ENCODE measurements around the gene GNA12.
"Not testable (repeated sequence)": the region's sequence is repeated elsewhere in the genome, so short reads cannot be mapped to it uniquely, and the experiment has no call there.

The GNA12 gene

GRCh38 chr7:2708547-2709310 is 135.4 kb downstream of the GNA12 start:
- DNase-seq: no peak

- no peak for DNase-seq
Measured at GRCh38 chr7:2708041-2708440, 136.1 kb downstream of the GNA12 start.

- no peak for DNase-seq
Measured at GRCh38 chr7:2707481-2707880, 136.6 kb downstream of the GNA12 start.

GRCh38 chr7:2706685-2707126 is 137.4 kb downstream of the GNA12 start:
- no peak for DNase-seq

- DNase-seq: no peak
Measured at GRCh38 chr7:2705371-2706096, 138.6 kb downstream of the GNA12 start.

- DNase-seq: no peak
Measured at GRCh38 chr7:2702594-2702957, 141.5 kb downstream of the GNA12 start.

GRCh38 chr7:2701832-2702593 is 142.1 kb downstream of the GNA12 start:
- DNase-seq: no peak

- no peak for DNase-seq
Measured at GRCh38 chr7:2701424-2701823, 142.7 kb downstream of the GNA12 start.

GRCh38 chr7:2700141-2700850 is 143.8 kb downstream of the GNA12 start:
- no peak for DNase-seq

GRCh38 chr7:2699289-2699620 is 144.9 kb downstream of the GNA12 start:
- no peak for DNase-seq

- no peak for DNase-seq
Measured at GRCh38 chr7:2698581-2699288, 145.4 kb downstream of the GNA12 start.

- DNase-seq: not testable (repeated sequence)
Measured at GRCh38 chr7:2694122-2694436, 150.0 kb downstream of the GNA12 start.

GRCh38 chr7:2693420-2694121 is 150.5 kb downstream of the GNA12 start:
- DNase-seq: not testable (repeated sequence)

GRCh38 chr7:2692543-2692942 is 151.6 kb downstream of the GNA12 start:
- DNase-seq: no peak

- not testable (repeated sequence) for DNase-seq
Measured at GRCh38 chr7:2691932-2692439, 152.1 kb downstream of the GNA12 start.

- DNase-seq: no peak
Measured at GRCh38 chr7:2691011-2691707, 152.9 kb downstream of the GNA12 start.

GRCh38 chr7:2689951-2690705 is 154.0 kb downstream of the GNA12 start:
- no peak for DNase-seq

GRCh38 chr7:2689343-2689847 is 154.7 kb downstream of the GNA12 start:
- DNase-seq: no peak

GRCh38 chr7:2688409-2689342 is 155.4 kb downstream of the GNA12 start:
- DNase-seq: no peak
